Dermis blood vessel endothelial cell (primary cell): ENCODE data around the gene ZCCHC2. TPM values are rescaled to one million over a fixed set of nuclear protein-coding genes. Genes with fewer than 3 reads are reported as not detected.

Source experiments
- DNase-seq: peaks from one replicate; pipeline ENCODE4 v3.0.0; 2010
- total RNA-seq: library from RNA; depleted of rRNA; stranded (reverse); fragments of >200 nt; gene quantifications from 2 replicates; pipeline ENCODE4 v1.2.3, GENCODE V29; 2014

The ZCCHC2 gene
- total RNA-seq, 1 donor from 2014 or later = 29.8 TPM

- DNase-seq = no peak
Observed at GRCh38 chr18:62583376-62583775, 60.6 kb downstream of the ZCCHC2 start.

GRCh38 chr18:62584241-62585120 is 61.7 kb downstream of the ZCCHC2 start:
- peak; percentile 94 for DNase-seq

- no peak for DNase-seq
Observed at GRCh38 chr18:62585274-62586150, 62.7 kb downstream of the ZCCHC2 start.

GRCh38 chr18:62586151-62586774 is 63.4 kb downstream of the ZCCHC2 start:
- peak; percentile 85 for DNase-seq

GRCh38 chr18:62586781-62587487 is 64.1 kb downstream of the ZCCHC2 start:
- DNase-seq = no peak

GRCh38 chr18:62587689-62588088 is 64.9 kb downstream of the ZCCHC2 start:
- no peak for DNase-seq

- no peak for DNase-seq
Observed at GRCh38 chr18:62588217-62588616, 65.4 kb downstream of the ZCCHC2 start.

- no peak for DNase-seq
Observed at GRCh38 chr18:62590799-62591590, 68.2 kb downstream of the ZCCHC2 start.

GRCh38 chr18:62596145-62597005 is 73.5 kb downstream of the ZCCHC2 start:
- peak; percentile 29 for DNase-seq

- no peak for DNase-seq
Observed at GRCh38 chr18:62601871-62602270, 79.0 kb downstream of the ZCCHC2 start.

- no peak for DNase-seq
Observed at GRCh38 chr18:62602706-62603105, 79.9 kb downstream of the ZCCHC2 start.

- DNase-seq = no peak
Observed at GRCh38 chr18:62603211-62603610, 80.4 kb downstream of the ZCCHC2 start.

- DNase-seq = no peak
Observed at GRCh38 chr18:62603979-62604378, 81.2 kb downstream of the ZCCHC2 start.

GRCh38 chr18:62605685-62606084 is 82.9 kb downstream of the ZCCHC2 start:
- no peak for DNase-seq

GRCh38 chr18:62606106-62606505 is 83.3 kb downstream of the ZCCHC2 start:
- no peak for DNase-seq

- DNase-seq = no peak
Observed at GRCh38 chr18:62607302-62607701, 84.5 kb downstream of the ZCCHC2 start.

GRCh38 chr18:62607708-62608428 is 85.0 kb downstream of the ZCCHC2 start:
- no peak for DNase-seq

- DNase-seq = no peak
Observed at GRCh38 chr18:62609764-62610163, 86.9 kb downstream of the ZCCHC2 start.

- no peak for DNase-seq
Observed at GRCh38 chr18:62610351-62610700, 87.5 kb downstream of the ZCCHC2 start.
